NCI-H1417 treated with DMSO at 0.1 percent for 48 hours (cell line): ENCODE results near the gene HES5.
"Not testable (repeated sequence)": the region's sequence is repeated elsewhere in the genome, so short reads cannot be mapped to it uniquely, and the experiment has no call there.

Source experiments
- DNase-seq: peaks from one replicate; lab custom pipeline; 2025; lab: John Stamatoyannopoulos, UW

HES5 gene

GRCh38 chr1:2560299-2561073 is 30.4 kb upstream of the HES5 start:
- no peak for DNase-seq

GRCh38 chr1:2559509-2560298 is 29.6 kb upstream of the HES5 start:
- no peak for DNase-seq

- DNase-seq = no peak
These were observed 28.8 kb upstream of the HES5 start for GRCh38 chr1:2558861-2559260.

- no peak for DNase-seq
These were observed 28.4 kb upstream of the HES5 start for GRCh38 chr1:2558420-2558819.

GRCh38 chr1:2557482-2558400 is 27.7 kb upstream of the HES5 start:
- no peak for DNase-seq

GRCh38 chr1:2556678-2557481 is 26.8 kb upstream of the HES5 start:
- DNase-seq = no peak

GRCh38 chr1:2556277-2556677 is 26.2 kb upstream of the HES5 start, which contains the start of gene TNFRSF14:
Gene TNFRSF14 (plus strand): TSS chr1:2556371. CDS start chr1:2556665, 294 bp downstream.
- DNase-seq = no peak

- no peak for DNase-seq
These were observed 25.7 kb upstream of the HES5 start for GRCh38 chr1:2555634-2556276.

GRCh38 chr1:2554621-2555387 is 24.7 kb upstream of the HES5 start:
- DNase-seq = no peak

- DNase-seq = no peak
These were observed 24.0 kb upstream of the HES5 start for GRCh38 chr1:2553871-2554620.

- DNase-seq = not testable (repeated sequence)
These were observed 23.0 kb upstream of the HES5 start for GRCh38 chr1:2553076-2553475.

- no peak for DNase-seq
These were observed 22.1 kb upstream of the HES5 start for GRCh38 chr1:2552189-2552588.

- DNase-seq = not testable (repeated sequence)
These were observed 21.5 kb upstream of the HES5 start for GRCh38 chr1:2551544-2551943.

GRCh38 chr1:2550309-2550861 is 20.3 kb upstream of the HES5 start:
- not testable (repeated sequence) for DNase-seq

- DNase-seq = not testable (repeated sequence)
These were observed 19.4 kb upstream of the HES5 start for GRCh38 chr1:2549367-2550029.

- peak; percentile 43 for DNase-seq
These were observed 18.1 kb upstream of the HES5 start for GRCh38 chr1:2548068-2548589.

GRCh38 chr1:2547210-2548067 is 17.4 kb upstream of the HES5 start:
- no peak for DNase-seq
